Stimulated activated CD8-positive, alpha-beta memory T cell treated with anti-CD3 and anti-CD28 coated beads, Interleukin-7, amount 100 ng/mL, for 24 hours (primary cell): Measurements from ENCODE around the gene VN1R2.
"Not testable (repeated sequence)": the region's sequence is repeated elsewhere in the genome, so short reads cannot be mapped to it uniquely, and the experiment has no call there.

Experiments used
- DNase-seq: peaks from one replicate; pipeline ENCODE4 v3.0.0-alpha.2; 2020; ENCODE audit warnings: low read depth

VN1R2 gene

GRCh38 chr19:53257715-53258342, at the start of gene VN1R2:
Gene VN1R2, plus strand, starts transcription at chr19:53258292. Its CDS starts 84 bp downstream, at chr19:53258376.
- DNase-seq = not testable (repeated sequence)

- not testable (repeated sequence) for DNase-seq
Measured at GRCh38 chr19:53211554-53211953, 46.5 kb upstream of the VN1R2 start.

- DNase-seq = no peak
Measured at GRCh38 chr19:53212703-53213320, 45.3 kb upstream of the VN1R2 start.

- not testable (repeated sequence) for DNase-seq
Measured at GRCh38 chr19:53222716-53223115, 35.4 kb upstream of the VN1R2 start.

GRCh38 chr19:53224606-53225005, 33.5 kb upstream of the VN1R2 start:
- DNase-seq = no peak

- DNase-seq = no peak
Measured at GRCh38 chr19:53237114-53237777, 20.8 kb upstream of the VN1R2 start.

- DNase-seq = no peak
Measured at GRCh38 chr19:53246498-53246897, 11.6 kb upstream of the VN1R2 start.

- DNase-seq = peak; percentile 47
Measured at GRCh38 chr19:53254411-53255341, 3.4 kb upstream of the VN1R2 start, which contains the start of gene ZNF677. Gene ZNF677, minus strand, starts transcription at chr19:53254873. Its CDS starts 3,323 bp downstream, at chr19:53251550.

GRCh38 chr19:53267623-53268022, 9.5 kb downstream of the VN1R2 start, which contains the start of gene VN1R4:
Gene VN1R4, minus strand, starts transcription at chr19:53267723. Its CDS starts 58 bp downstream, at chr19:53267665.
- DNase-seq = not testable (repeated sequence)

GRCh38 chr19:53269861-53270260, 11.8 kb downstream of the VN1R2 start:
- not testable (repeated sequence) for DNase-seq

- no peak for DNase-seq
Measured at GRCh38 chr19:53272044-53272443, 14.0 kb downstream of the VN1R2 start.

GRCh38 chr19:53275480-53275879, 17.4 kb downstream of the VN1R2 start:
- DNase-seq = no peak

GRCh38 chr19:53281947-53282346, 23.9 kb downstream of the VN1R2 start:
- DNase-seq = not testable (repeated sequence)

GRCh38 chr19:53285087-53285486, 27.0 kb downstream of the VN1R2 start:
- DNase-seq = no peak

GRCh38 chr19:53290758-53291549, 32.9 kb downstream of the VN1R2 start:
- no peak for DNase-seq

- DNase-seq = no peak
Measured at GRCh38 chr19:53294786-53295441, 36.8 kb downstream of the VN1R2 start.

GRCh38 chr19:53301341-53301740, 43.2 kb downstream of the VN1R2 start:
- DNase-seq = not testable (repeated sequence)

- no peak for DNase-seq
Measured at GRCh38 chr19:53308339-53308811, 50.3 kb downstream of the VN1R2 start.
